ENCODE measurements around the gene ASMT.

ASMT gene

GRCh38 chrX:1606496-1606895 lies 8.4 kb upstream of the ASMT start:
- H3K27ac ChIP-seq = no peak overlapping the region
- H3K4me3 ChIP-seq = no peak overlapping the region
- TF ChIP-seq, protein P1, sequence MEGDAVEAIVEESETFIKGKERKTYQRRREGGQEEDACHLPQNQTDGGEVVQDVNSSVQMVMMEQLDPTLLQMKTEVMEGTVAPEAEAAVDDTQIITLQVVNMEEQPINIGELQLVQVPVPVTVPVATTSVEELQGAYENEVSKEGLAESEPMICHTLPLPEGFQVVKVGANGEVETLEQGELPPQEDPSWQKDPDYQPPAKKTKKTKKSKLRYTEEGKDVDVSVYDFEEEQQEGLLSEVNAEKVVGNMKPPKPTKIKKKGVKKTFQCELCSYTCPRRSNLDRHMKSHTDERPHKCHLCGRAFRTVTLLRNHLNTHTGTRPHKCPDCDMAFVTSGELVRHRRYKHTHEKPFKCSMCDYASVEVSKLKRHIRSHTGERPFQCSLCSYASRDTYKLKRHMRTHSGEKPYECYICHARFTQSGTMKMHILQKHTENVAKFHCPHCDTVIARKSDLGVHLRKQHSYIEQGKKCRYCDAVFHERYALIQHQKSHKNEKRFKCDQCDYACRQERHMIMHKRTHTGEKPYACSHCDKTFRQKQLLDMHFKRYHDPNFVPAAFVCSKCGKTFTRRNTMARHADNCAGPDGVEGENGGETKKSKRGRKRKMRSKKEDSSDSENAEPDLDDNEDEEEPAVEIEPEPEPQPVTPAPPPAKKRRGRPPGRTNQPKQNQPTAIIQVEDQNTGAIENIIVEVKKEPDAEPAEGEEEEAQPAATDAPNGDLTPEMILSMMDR (IDR thresholded peaks at IDR 0.05) = no peak
- no peak for DNase-seq (ENCODE audit: low spot score)

GRCh38 chrX:1609311-1609710 lies 5.5 kb upstream of the ASMT start:
- Histone ChIP-seq H3K4me3 (no peak overlapping the region), H3K27ac (no peak overlapping the region)
- TF ChIP-seq, protein P1 (IDR thresholded peaks at IDR 0.05) = no peak
- no peak for DNase-seq (ENCODE audit: low spot score)

GRCh38 chrX:1609762-1610161 lies 5.1 kb upstream of the ASMT start:
- TF ChIP-seq, protein P1 (IDR thresholded peaks at IDR 0.05) = no peak
- H3K4me3 ChIP-seq = no peak overlapping the region
- DNase-seq (ENCODE audit: low spot score) = no peak
- no peak overlapping the region for H3K27ac ChIP-seq

- TF ChIP-seq, protein P1 (IDR thresholded peaks at IDR 0.05) = no peak
- Histone ChIP-seq H3K4me3 (no peak overlapping the region), H3K27ac (no peak overlapping the region)
- DNase-seq (ENCODE audit: low spot score) = no peak
Observed at GRCh38 chrX:1610166-1610565, 4.7 kb upstream of the ASMT start.

DNA sequence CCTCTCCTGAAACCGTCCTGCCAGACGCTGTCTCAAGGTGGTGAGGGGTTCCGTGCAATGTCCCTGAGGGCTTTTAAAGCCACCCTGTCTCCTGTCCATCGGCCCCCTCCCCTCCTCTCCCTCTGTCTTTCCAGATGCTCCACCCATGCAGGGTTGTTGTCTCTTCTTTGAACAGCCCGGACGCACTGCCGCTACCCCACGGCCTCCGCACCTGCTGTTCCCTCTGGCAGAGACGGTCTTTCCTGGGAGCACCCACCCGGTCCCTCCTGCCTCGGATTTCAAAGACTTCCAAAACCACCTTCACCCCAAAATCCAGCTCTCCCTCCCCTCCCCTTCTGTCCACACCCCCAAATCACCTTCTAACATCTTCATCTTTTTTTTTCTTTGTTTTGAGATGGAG lies 4.1 kb upstream of the ASMT start:
- DNase-seq (ENCODE audit: low spot score) = no peak
- no peak overlapping the region for H3K4me3 ChIP-seq
- TF ChIP-seq, protein P1 (IDR thresholded peaks at IDR 0.05) = no peak
- H3K27ac ChIP-seq = no peak overlapping the region

DNA sequence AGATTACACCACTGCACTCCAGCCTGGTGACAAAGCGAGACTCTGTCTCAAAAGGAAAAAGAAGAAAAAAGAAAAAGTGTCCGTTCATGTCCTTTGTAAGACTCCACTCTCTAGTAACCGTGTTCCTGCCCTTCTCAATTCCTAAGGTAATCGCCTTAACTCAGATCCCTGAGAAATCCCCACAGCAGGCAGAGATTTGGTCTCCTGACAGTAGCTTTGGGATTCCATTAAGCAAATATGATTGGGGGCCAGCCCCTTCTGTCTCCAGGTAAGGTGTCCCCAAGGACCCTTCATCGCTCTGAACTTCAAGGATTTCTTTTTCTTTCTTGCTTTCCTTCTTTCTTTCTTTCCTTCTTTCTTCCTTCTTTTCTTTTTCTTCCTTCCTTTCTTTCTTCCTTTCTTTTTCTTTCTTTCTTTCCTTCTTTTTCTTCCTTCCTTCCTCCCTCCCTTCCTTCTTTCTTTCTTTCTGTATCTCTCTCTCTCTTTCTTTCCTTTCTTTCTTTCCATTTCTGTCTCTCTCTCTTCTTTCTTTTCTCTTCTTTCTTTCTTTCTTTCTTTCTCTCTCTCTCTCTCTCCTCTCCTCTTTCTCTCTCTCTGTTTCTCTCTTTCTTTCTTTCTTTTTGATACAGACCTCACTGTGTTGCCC lies 2.1 kb upstream of the ASMT start:
- Histone ChIP-seq H3K27ac (no peak overlapping the region), H3K4me3 (no peak overlapping the region)
- DNase-seq (ENCODE audit: low spot score) = no peak
- TF ChIP-seq, protein P1 (IDR thresholded peaks at IDR 0.05) = no peak

GRCh38 chrX:1618689-1619088 lies 3.8 kb downstream of the ASMT start:
- TF ChIP-seq, protein P1 (IDR thresholded peaks at IDR 0.05) = no peak
- no peak for DNase-seq (ENCODE audit: low spot score)
- H3K27ac ChIP-seq = no peak overlapping the region
- no peak overlapping the region for H3K4me3 ChIP-seq
